Amniotic epithelial cell (primary cell): Measurements from ENCODE around the gene KCNIP1.
A peak's percentile ranks its signal among the peaks of the same experiment; 100 is the strongest.

ENCODE experiments used
- DNase-seq: peaks from one replicate; pipeline ENCODE4 v3.0.0-alpha.2; 2010; ENCODE audit warnings: low read depth

Gene KCNIP1

GRCh38 chr5:170508660-170509347 is 5.0 kb downstream of the KCNIP1 start:
- DNase-seq = peak; percentile 7

GRCh38 chr5:170509348-170509660 is 5.5 kb downstream of the KCNIP1 start:
- DNase-seq = no peak

- DNase-seq = no peak
Measured at GRCh38 chr5:170510126-170510525, 6.3 kb downstream of the KCNIP1 start.

GRCh38 chr5:170510559-170510958 is 6.7 kb downstream of the KCNIP1 start:
- DNase-seq = no peak

- DNase-seq = no peak
Measured at GRCh38 chr5:170511551-170512258, 7.9 kb downstream of the KCNIP1 start.

- no peak for DNase-seq
Measured at GRCh38 chr5:170513856-170514525, 10.2 kb downstream of the KCNIP1 start.

- no peak for DNase-seq
Measured at GRCh38 chr5:170517411-170517810, 13.6 kb downstream of the KCNIP1 start.

GRCh38 chr5:170518277-170518676 is 14.5 kb downstream of the KCNIP1 start:
- DNase-seq = no peak

- no peak for DNase-seq
Measured at GRCh38 chr5:170519549-170519948, 15.7 kb downstream of the KCNIP1 start.

- DNase-seq = no peak
Measured at GRCh38 chr5:170520372-170520771, 16.6 kb downstream of the KCNIP1 start.

GRCh38 chr5:170522211-170523141 is 18.7 kb downstream of the KCNIP1 start:
- peak; percentile 14 for DNase-seq

- no peak for DNase-seq
Measured at GRCh38 chr5:170523142-170523551, 19.3 kb downstream of the KCNIP1 start.

- DNase-seq = no peak
Measured at GRCh38 chr5:170523830-170524229, 20.0 kb downstream of the KCNIP1 start.

- DNase-seq = no peak
Measured at GRCh38 chr5:170524576-170524975, 20.8 kb downstream of the KCNIP1 start.

GRCh38 chr5:170525470-170526211 is 21.8 kb downstream of the KCNIP1 start:
- DNase-seq = no peak

GRCh38 chr5:170527991-170528390 is 24.2 kb downstream of the KCNIP1 start:
- DNase-seq = no peak

- DNase-seq = no peak
Measured at GRCh38 chr5:170528976-170529375, 25.2 kb downstream of the KCNIP1 start.

GRCh38 chr5:170532935-170533334 is 29.1 kb downstream of the KCNIP1 start:
- DNase-seq = no peak

GRCh38 chr5:170533383-170533782 is 29.6 kb downstream of the KCNIP1 start:
- DNase-seq = no peak

GRCh38 chr5:170534177-170534576 is 30.4 kb downstream of the KCNIP1 start:
- DNase-seq = no peak

- no peak for DNase-seq
Measured at GRCh38 chr5:170534941-170535340, 31.1 kb downstream of the KCNIP1 start.
